Astrocyte (in vitro differentiated cells and primary cell): ENCODE results near the gene SPTBN5. TPM values are rescaled to one million over a fixed set of nuclear protein-coding genes. Genes with fewer than 3 reads are reported as not detected.

Experiments
- DNase-seq: peaks from one replicate; pipeline ENCODE4 v3.0.0-alpha.2; 2010; ENCODE audit warnings: low read depth
- FAIRE-seq: peaks from 2 replicates; lab custom pipeline; 2011; peaks lifted over from hg19 to GRCh38; lab: Jason Lieb, UNC
- H2AFZ ChIP-seq: 2 replicates; pipeline ENCODE4 v1.6.0; 2012; ENCODE audit warnings: low read depth, low read length, inconsistent platforms
- H3K27ac ChIP-seq: 2 replicates; pipeline ENCODE4 v1.5.1; 2011; ENCODE audit warnings: low read depth, low read length, inconsistent platforms
- H3K27me3 ChIP-seq: 2 replicates; pipeline ENCODE4 v1.6.0; 2011; ENCODE audit warnings: low read length, inconsistent platforms; ENCODE audit not compliant: insufficient read depth
- H3K36me3 ChIP-seq: 2 replicates; pipeline ENCODE4 v1.5.1; 2011; ENCODE audit warnings: low read length, inconsistent platforms; ENCODE audit not compliant: insufficient read depth
- H3K4me1 ChIP-seq: 2 replicates; pipeline ENCODE4 v1.5.1; 2011; ENCODE audit warnings: low read length, inconsistent platforms; ENCODE audit not compliant: insufficient read depth
- H3K4me2 ChIP-seq: 2 replicates; pipeline ENCODE4 v1.6.0; 2012; ENCODE audit warnings: low read length, inconsistent platforms
- H3K4me3 ChIP-seq: 2 replicates; pipeline ENCODE4 v1.5.1; 2011; ENCODE audit warnings: low read depth, mild to moderate bottlenecking, low read length, inconsistent platforms; ENCODE audit not compliant: insufficient read depth
- H3K79me2 ChIP-seq: 2 replicates; pipeline ENCODE4 v1.6.0; 2012; ENCODE audit warnings: mild to moderate bottlenecking, low read length, inconsistent platforms; ENCODE audit not compliant: insufficient read depth
- H3K9ac ChIP-seq: 2 replicates; pipeline ENCODE4 v1.6.0; 2012; ENCODE audit warnings: mild to moderate bottlenecking, low read length, inconsistent platforms
- H3K9me3 ChIP-seq: 2 replicates; pipeline ENCODE4 v1.5.1; 2012; ENCODE audit warnings: low read depth, mild to moderate bottlenecking, low read length, inconsistent platforms; ENCODE audit not compliant: insufficient read depth
- H4K20me1 ChIP-seq: 2 replicates; pipeline ENCODE4 v1.6.0; 2012; ENCODE audit warnings: low read length, inconsistent platforms; ENCODE audit not compliant: insufficient read depth
- H3K27ac Mint-ChIP-seq: one replicate; pipeline ENCODE4 v1.8.0; 2021; ENCODE audit warnings: mild to moderate bottlenecking, mixed read lengths; ENCODE audit not compliant: unreplicated experiment
- H3K27me3 Mint-ChIP-seq: one replicate; pipeline ENCODE4 v1.8.0; 2021; ENCODE audit warnings: low read depth, mixed read lengths; ENCODE audit not compliant: unreplicated experiment
- H3K36me3 Mint-ChIP-seq: one replicate; pipeline ENCODE4 v1.8.0; 2021; ENCODE audit warnings: low read depth, mixed read lengths; ENCODE audit not compliant: unreplicated experiment
- H3K4me1 Mint-ChIP-seq: one replicate; pipeline ENCODE4 v1.8.0; 2021; ENCODE audit warnings: low read depth, mixed read lengths; ENCODE audit not compliant: unreplicated experiment
- H3K4me3 Mint-ChIP-seq: one replicate; pipeline ENCODE4 v1.8.0; 2021; ENCODE audit warnings: mild to moderate bottlenecking, moderate library complexity, mixed read lengths; ENCODE audit not compliant: unreplicated experiment
- H3K9me3 Mint-ChIP-seq: one replicate; pipeline ENCODE4 v1.8.0; 2021; ENCODE audit warnings: mild to moderate bottlenecking, mixed read lengths; ENCODE audit not compliant: unreplicated experiment
- EZH2 ChIP-seq: IDR thresholded peaks from 2 replicates; pipeline ENCODE4 v1.6.1; 2012; ENCODE audit warnings: mild to moderate bottlenecking, low read length, inconsistent platforms; ENCODE audit not compliant: insufficient read depth
- total RNA-seq: library from RNA; stranded (reverse); gene quantifications from 2 replicates; pipeline ENCODE4 v1.2.1, GENCODE V29; 2021
- TF ChIP-seq, protein P1 (sequence below): IDR thresholded peaks from 2 replicates; pipeline ENCODE4 v1.5.1; 2011; ENCODE audit warnings: low read depth, mild to moderate bottlenecking, inconsistent platforms, low read length, moderate library complexity; ENCODE audit not compliant: insufficient read depth

SPTBN5 gene
- total RNA-seq, 1 donor from 2014 or later: 5.3 TPM

DNA sequence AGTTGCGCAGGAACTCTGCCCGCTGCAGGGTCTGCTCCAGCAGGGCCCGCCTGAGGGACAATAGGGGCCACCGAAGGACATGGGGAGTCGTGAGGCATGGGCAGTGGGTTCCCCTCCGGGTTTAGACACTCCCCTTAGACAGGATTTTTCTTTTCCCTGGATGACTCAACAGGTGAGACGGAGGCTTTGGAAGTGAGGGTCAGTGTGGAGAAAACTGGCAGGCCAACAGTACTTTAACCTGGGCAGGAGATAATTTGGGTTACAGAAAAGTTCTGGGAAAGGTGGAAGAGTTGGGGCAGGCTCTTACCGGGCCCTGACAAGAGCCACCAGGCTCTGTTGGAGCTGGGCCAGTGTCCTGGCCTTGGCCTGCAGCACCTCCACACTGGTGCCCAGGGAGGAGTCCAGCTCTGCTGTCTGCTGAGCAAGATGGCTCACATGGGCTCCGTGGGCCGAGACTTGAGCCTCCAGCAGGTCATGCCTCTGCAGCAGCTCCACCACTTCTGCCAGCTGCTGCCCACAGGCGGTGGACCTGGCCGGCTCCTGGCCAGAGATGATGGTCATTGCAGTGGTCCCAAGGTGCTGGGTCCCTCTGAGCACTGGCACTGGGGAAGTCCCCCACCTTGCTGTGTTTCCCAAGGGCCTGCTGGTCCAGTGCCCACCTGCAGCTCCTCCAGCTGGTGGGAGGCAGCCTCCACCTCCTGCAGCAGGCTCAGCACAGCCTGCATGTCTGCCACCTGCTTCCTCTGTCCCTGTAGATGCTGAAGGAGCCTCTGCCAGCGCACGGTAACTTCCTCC, 11.0 kb downstream of the SPTBN5 start:
- no peak overlapping the region for H2AFZ ChIP-seq
- H4K20me1 ChIP-seq: peaks cover 16% of the 10 kb centered on the region
- FAIRE-seq: no peak
- no peak overlapping the region for H3K4me3 ChIP-seq
- peaks cover 27% of the 10 kb centered on the region for H3K36me3 Mint-ChIP-seq
- H3K27me3 ChIP-seq: peaks cover 10% of the 10 kb centered on the region
- DNase-seq: no peak
- no peak overlapping the region for H3K9ac ChIP-seq
- H3K27me3 Mint-ChIP-seq: peaks cover 48% of the 10 kb centered on the region
- H3K79me2 ChIP-seq: no peaks in the 10 kb centered on the region
- no peaks in the 10 kb centered on the region for H3K36me3 ChIP-seq
- peak overlapping the region; percentile 59 for H3K4me2 ChIP-seq
- TF ChIP-seq EZH2: no peak
- TF ChIP-seq, protein P1, sequence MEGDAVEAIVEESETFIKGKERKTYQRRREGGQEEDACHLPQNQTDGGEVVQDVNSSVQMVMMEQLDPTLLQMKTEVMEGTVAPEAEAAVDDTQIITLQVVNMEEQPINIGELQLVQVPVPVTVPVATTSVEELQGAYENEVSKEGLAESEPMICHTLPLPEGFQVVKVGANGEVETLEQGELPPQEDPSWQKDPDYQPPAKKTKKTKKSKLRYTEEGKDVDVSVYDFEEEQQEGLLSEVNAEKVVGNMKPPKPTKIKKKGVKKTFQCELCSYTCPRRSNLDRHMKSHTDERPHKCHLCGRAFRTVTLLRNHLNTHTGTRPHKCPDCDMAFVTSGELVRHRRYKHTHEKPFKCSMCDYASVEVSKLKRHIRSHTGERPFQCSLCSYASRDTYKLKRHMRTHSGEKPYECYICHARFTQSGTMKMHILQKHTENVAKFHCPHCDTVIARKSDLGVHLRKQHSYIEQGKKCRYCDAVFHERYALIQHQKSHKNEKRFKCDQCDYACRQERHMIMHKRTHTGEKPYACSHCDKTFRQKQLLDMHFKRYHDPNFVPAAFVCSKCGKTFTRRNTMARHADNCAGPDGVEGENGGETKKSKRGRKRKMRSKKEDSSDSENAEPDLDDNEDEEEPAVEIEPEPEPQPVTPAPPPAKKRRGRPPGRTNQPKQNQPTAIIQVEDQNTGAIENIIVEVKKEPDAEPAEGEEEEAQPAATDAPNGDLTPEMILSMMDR: no peak
- H3K4me3 Mint-ChIP-seq: no peak overlapping the region
- peaks cover 5% of the 10 kb centered on the region for H3K4me1 ChIP-seq
- H3K9me3 ChIP-seq: no peaks in the 10 kb centered on the region
- H3K27ac ChIP-seq: no peak overlapping the region
- H3K27ac Mint-ChIP-seq: no peak overlapping the region
- H3K9me3 Mint-ChIP-seq: no peaks in the 10 kb centered on the region
- peaks cover 3% of the 10 kb centered on the region for H3K4me1 Mint-ChIP-seq

DNA sequence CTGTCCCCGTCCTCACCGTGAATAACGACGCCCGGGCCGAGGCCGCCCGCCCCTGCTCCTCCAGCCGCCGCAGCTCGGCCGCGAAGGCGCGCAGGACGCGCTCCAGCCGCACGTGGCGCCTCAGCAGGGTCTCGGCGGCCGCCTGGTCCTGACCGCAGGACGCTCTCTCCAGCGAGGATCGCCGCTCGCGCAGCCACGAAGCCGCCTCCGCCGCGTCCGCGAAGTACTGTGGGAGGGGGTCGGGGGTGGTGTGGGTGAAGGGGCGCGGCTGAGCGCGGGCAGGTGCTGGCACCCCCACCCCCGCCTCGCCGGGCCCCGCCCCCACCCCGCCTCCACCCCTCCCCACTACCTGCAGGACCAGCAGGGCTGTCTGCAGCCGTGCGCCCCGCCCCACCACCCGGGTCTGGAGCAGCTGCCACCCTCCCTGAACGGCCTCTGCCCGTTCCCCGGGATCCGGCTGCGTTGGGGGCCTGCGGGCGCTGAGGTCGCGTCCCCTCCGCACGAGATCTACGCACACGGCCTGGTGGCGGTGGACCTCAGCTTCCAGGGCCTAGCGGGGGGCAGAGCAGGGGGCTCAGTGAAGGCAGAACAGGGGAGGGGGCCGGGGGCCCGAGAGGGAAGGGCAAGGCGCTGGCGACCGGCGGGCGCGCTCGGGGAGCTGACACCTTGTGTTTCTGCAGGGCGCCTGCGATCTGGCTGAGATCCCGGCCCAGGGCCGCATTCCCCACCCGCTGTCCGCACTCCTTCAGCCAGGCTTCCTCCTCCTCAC, 11.7 kb downstream of the SPTBN5 start:
- peak overlapping the region; percentile 59 for H3K4me2 ChIP-seq
- H4K20me1 ChIP-seq: peaks cover 16% of the 10 kb centered on the region
- Mint-ChIP-seq H3K36me3 (peaks cover 23% of the 10 kb centered on the region), H3K9me3 (no peaks in the 10 kb centered on the region), H3K27ac (no peak overlapping the region), H3K4me3 (no peak overlapping the region), H3K27me3 (peaks cover 53% of the 10 kb centered on the region), H3K4me1 (peaks cover 3% of the 10 kb centered on the region)
- FAIRE-seq: no peak
- H2AFZ ChIP-seq: peak overlapping the region; percentile 47
- H3K4me3 ChIP-seq: no peak overlapping the region
- H3K4me1 ChIP-seq: peaks cover 5% of the 10 kb centered on the region
- no peaks in the 10 kb centered on the region for H3K79me2 ChIP-seq
- H3K9ac ChIP-seq: no peak overlapping the region
- peaks cover 10% of the 10 kb centered on the region for H3K27me3 ChIP-seq
- H3K36me3 ChIP-seq: no peaks in the 10 kb centered on the region
- DNase-seq: no peak
- peak; percentile 42 for TF ChIP-seq EZH2
- TF ChIP-seq, protein P1: no peak
- H3K27ac ChIP-seq: no peak overlapping the region
- no peaks in the 10 kb centered on the region for H3K9me3 ChIP-seq
